ENCODE data around the gene OR4D1. TPM values are rescaled to one million over a fixed set of nuclear protein-coding genes. Genes with fewer than 3 reads are reported as not detected.

OR4D1 gene
- total and polyA plus RNA-seq, 2 of the 4 experiments (the other 2 are of a cell fraction), result not detected

DNA sequence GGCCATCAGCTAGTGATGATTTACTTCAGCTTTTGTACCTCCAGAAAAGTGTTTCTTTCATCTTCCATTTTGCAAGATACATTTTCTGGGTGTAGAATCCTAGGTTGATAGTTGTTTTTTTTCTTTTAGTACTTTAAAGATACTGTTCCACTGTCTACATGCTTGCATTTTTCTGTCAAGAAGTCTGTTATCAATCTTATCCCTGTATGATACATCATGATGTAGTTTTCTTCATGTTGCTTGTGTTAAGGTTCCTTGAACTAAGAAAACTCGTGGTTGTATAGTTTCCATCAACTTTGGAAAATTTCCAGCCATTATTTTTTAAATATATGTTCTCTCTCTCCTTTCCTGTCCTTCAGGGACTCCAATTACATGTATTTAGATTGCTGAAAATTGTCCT, 40.9 kb upstream of the OR4D1 start:
- Histone ChIP-seq H3K18ac (ENCODE audit: low read depth, low read length) (no peak overlapping the region), H2BK15ac (ENCODE audit: low read depth, low read length) (no peak overlapping the region), H3K36me3 (ENCODE audit: control insufficient read depth, insufficient read depth, low read length) (no peaks in the 10 kb centered on the region), H2AK9ac (replicated peaks; ENCODE audit: low read depth, low read length, poor library complexity) (no peak overlapping the region), H2AFZ (replicated peaks; ENCODE audit: low read length, poor library complexity) (no peak overlapping the region), H2BK120ac (ENCODE audit: low read depth, low read length) (no peak overlapping the region), H4K20me1 (ENCODE audit: insufficient read depth, low read length) (no peaks in the 10 kb centered on the region), H3K27me3 (ENCODE audit: control insufficient read depth, insufficient read depth, low read length) (peaks cover 4% of the 10 kb centered on the region), H4K8ac (ENCODE audit: low read depth in 2 of 2, low read length in 2 of 2) (no peak overlapping the region), H4K5ac (ENCODE audit: low read depth, low read length) (no peak overlapping the region), H2BK20ac (ENCODE audit: low read depth, low read length) (no peak overlapping the region), H3K4ac (ENCODE audit: low read depth, low read length) (no peak overlapping the region), H3K4me3 (ENCODE audit: insufficient read depth, low read depth, low read length) (no peak overlapping the region), H3K9ac (ENCODE audit: low read depth, low read length) (no peak overlapping the region), H3K4me1 (ENCODE audit: control insufficient read depth, insufficient read depth, low read length) (no peaks in the 10 kb centered on the region), H3K56ac (ENCODE audit: extremely low read depth, insufficient read depth, low read length) (no peak overlapping the region), H4K91ac (ENCODE audit: insufficient read depth, low read depth, low read length) (no peak overlapping the region), H3K79me1 (ENCODE audit: low read depth in 1 of 2, low read length in 2 of 2) (no peaks in the 10 kb centered on the region), H3K14ac (replicated peaks; ENCODE audit: low read depth, low read length) (no peak overlapping the region), H3K9me1 (ENCODE audit: insufficient read depth, low read length) (no peaks in the 10 kb centered on the region), H3K27ac (ENCODE audit: insufficient read depth, low read length) (no peak overlapping the region), H2AK5ac (ENCODE audit: low read depth, low read length) (no peak overlapping the region), H3K4me2 (ENCODE audit: low read depth, low read length) (no peak overlapping the region), H3K23ac (ENCODE audit: low read depth, low read length) (no peak overlapping the region), H2BK5ac (ENCODE audit: low read depth, low read length, poor library complexity, severe bottlenecking) (no peak overlapping the region), H3K9me3 (ENCODE audit: control insufficient read depth, insufficient read depth, low read length) (no peaks in the 10 kb centered on the region)
- CTCF ChIA-PET, result interaction anchor here (0.6 to 1.3 kb wide), 2 partner anchors 11 to 322 kb away, joined by 3 read pairs; no protein-coding TSS in a partner anchor
- dilution Hi-C loops (cut with HindIII; ENCODE audit: low sequenced_read_pairs, unreplicated experiment), result no loop called here
- intact Hi-C loops (cut with micrococcal nuclease), result no loop called here
- ATAC-seq (ENCODE audit: low read depth) (no peak), DNase-seq (no peak)
- POLR2A ChIA-PET (ENCODE audit: unreplicated experiment), result no interaction called here
- TF ChIP-seq RCOR1 (IDR thresholded peaks at IDR 0.05; ENCODE audit: insufficient replicate concordance, low read length), result no peak
- no peak for TF ChIP-seq RAD21 (IDR thresholded peaks at IDR 0.05; ENCODE audit: low read length)
- TF ChIP-seq BHLHE40 (IDR thresholded peaks at IDR 0.05; ENCODE audit: low read depth, low read length), result no peak
- no peak for TF ChIP-seq FOS (IDR thresholded peaks at IDR 0.05; ENCODE audit: low read depth, low read length)
- TF ChIP-seq RFX5 (IDR thresholded peaks at IDR 0.05; ENCODE audit: low read depth, low read length), result no peak
- no peak for TF ChIP-seq SMC3 (IDR thresholded peaks at IDR 0.05; ENCODE audit: low read depth, low read length)
- no peak for TF ChIP-seq POLR2A (IDR thresholded peaks at IDR 0.05; ENCODE audit: low read depth, low read length)
- no peak for TF ChIP-seq MAZ (IDR thresholded peaks at IDR 0.05; ENCODE audit: borderline replicate concordance, low read depth, low read length)
- TF ChIP-seq CHD1 (IDR thresholded peaks at IDR 0.05; ENCODE audit: low read depth, low read length), result no peak
- TF ChIP-seq, protein P1, sequence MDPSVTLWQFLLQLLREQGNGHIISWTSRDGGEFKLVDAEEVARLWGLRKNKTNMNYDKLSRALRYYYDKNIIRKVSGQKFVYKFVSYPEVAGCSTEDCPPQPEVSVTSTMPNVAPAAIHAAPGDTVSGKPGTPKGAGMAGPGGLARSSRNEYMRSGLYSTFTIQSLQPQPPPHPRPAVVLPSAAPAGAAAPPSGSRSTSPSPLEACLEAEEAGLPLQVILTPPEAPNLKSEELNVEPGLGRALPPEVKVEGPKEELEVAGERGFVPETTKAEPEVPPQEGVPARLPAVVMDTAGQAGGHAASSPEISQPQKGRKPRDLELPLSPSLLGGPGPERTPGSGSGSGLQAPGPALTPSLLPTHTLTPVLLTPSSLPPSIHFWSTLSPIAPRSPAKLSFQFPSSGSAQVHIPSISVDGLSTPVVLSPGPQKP (IDR thresholded peaks at IDR 0.05; ENCODE audit: borderline replicate concordance, low read depth, low read length), result no peak
- TF ChIP-seq MXI1 (IDR thresholded peaks at IDR 0.05; ENCODE audit: borderline replicate concordance, low read depth, low read length), result no peak
- TF ChIP-seq, protein P2, sequence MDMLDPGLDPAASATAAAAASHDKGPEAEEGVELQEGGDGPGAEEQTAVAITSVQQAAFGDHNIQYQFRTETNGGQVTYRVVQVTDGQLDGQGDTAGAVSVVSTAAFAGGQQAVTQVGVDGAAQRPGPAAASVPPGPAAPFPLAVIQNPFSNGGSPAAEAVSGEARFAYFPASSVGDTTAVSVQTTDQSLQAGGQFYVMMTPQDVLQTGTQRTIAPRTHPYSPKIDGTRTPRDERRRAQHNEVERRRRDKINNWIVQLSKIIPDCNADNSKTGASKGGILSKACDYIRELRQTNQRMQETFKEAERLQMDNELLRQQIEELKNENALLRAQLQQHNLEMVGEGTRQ (IDR thresholded peaks at IDR 0.05; ENCODE audit: low read depth, low read length), result no peak
- no peak for TF ChIP-seq MAFK (IDR thresholded peaks at IDR 0.05; ENCODE audit: low read depth, low read length)
- no peak for TF ChIP-seq CEBPB (IDR thresholded peaks at IDR 0.05; ENCODE audit: low read depth, low read length)
- TF ChIP-seq NFE2L2 (IDR thresholded peaks at IDR 0.05; ENCODE audit: low read depth, low read length), result no peak
- TF ChIP-seq, protein P3, sequence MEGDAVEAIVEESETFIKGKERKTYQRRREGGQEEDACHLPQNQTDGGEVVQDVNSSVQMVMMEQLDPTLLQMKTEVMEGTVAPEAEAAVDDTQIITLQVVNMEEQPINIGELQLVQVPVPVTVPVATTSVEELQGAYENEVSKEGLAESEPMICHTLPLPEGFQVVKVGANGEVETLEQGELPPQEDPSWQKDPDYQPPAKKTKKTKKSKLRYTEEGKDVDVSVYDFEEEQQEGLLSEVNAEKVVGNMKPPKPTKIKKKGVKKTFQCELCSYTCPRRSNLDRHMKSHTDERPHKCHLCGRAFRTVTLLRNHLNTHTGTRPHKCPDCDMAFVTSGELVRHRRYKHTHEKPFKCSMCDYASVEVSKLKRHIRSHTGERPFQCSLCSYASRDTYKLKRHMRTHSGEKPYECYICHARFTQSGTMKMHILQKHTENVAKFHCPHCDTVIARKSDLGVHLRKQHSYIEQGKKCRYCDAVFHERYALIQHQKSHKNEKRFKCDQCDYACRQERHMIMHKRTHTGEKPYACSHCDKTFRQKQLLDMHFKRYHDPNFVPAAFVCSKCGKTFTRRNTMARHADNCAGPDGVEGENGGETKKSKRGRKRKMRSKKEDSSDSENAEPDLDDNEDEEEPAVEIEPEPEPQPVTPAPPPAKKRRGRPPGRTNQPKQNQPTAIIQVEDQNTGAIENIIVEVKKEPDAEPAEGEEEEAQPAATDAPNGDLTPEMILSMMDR (conservative IDR thresholded peaks at IDR 0.05; ENCODE audit: low read depth, low read length), result no peak
- BruUV-seq (replicated peaks), result no TSS peak
- in situ Hi-C loops (cut with MboI; ENCODE audit: low sequenced_read_pairs), result loop anchor here (25.0 kb wide), 2 partner anchors 870 to 995 kb away; no protein-coding TSS in a partner anchor
- no CpG with 5 or more reads among the region's 1 CpG for WGBS, 2 experiments (ENCODE audit: extremely low coverage in 2 of 2, insufficient read length in 1 of 2)

Measured in IMR-90 (cell line).